ENCODE data around the gene HOXB4. TPM values are rescaled to one million over a fixed set of nuclear protein-coding genes. Genes with fewer than 3 reads are reported as not detected.

The HOXB4 gene
- total and polyA plus RNA-seq, 2 of the 4 experiments (the other 2 are of a cell fraction), result 2.0 to 8.5 TPM

DNA sequence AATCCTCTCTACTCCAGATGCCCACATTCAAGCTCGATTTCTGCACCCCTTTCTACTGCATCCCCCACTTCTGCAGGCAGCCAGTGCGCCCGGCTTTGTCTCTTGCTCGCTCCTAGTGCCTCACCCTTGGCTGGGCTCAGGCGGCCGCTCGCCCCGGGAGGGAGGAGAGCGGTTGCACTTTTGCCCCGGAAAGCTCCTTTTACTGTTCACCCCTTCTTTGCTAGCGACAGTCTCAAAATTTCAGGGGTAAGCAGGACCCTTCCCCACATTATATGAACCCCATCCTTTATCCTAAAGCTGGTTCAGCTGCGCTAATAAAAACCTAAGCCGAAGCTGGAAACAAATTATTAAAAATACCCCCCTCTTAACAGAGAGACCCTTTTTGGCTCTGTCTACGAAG, 14.4 kb upstream of the HOXB4 start:
- CTCF ChIA-PET, result interaction anchor here (0.6 to 1.8 kb wide), 8 partner anchors 10 to 257 kb away, joined by 3 to 6 read pairs (median 4); no protein-coding TSS in a partner anchor
- Histone ChIP-seq H2AK9ac (replicated peaks; ENCODE audit: low read depth, low read length, poor library complexity) (peak overlapping the region; percentile 29), H2BK5ac (ENCODE audit: low read depth, low read length, poor library complexity, severe bottlenecking) (peak overlapping the region; percentile 99), H3K14ac (replicated peaks; ENCODE audit: low read depth, low read length) (peak overlapping the region; percentile 98), H3K27me3 (ENCODE audit: control insufficient read depth, insufficient read depth, low read length) (no peaks in the 10 kb centered on the region), H3K9me1 (ENCODE audit: insufficient read depth, low read length) (no peaks in the 10 kb centered on the region), H3K4me1 (ENCODE audit: control insufficient read depth, insufficient read depth, low read length) (peaks cover 9% of the 10 kb centered on the region), H3K23ac (ENCODE audit: low read depth, low read length) (peak overlapping the region; percentile 99), H3K4ac (ENCODE audit: low read depth, low read length) (peak overlapping the region; percentile 95), H2AK5ac (ENCODE audit: low read depth, low read length) (peak overlapping the region; percentile 82), H3K18ac (ENCODE audit: low read depth, low read length) (peak overlapping the region; percentile 73), H4K5ac (ENCODE audit: low read depth, low read length) (peak overlapping the region; percentile 50; the same call in 1 of the 2 replicates), H4K91ac (ENCODE audit: insufficient read depth, low read depth, low read length) (peak overlapping the region; percentile 99), H2BK20ac (ENCODE audit: low read depth, low read length) (0 out of 2 replicates have a peak overlapping the region, but pooled peaks have one; percentile 52), H4K20me1 (ENCODE audit: insufficient read depth, low read length) (peaks cover 7% of the 10 kb centered on the region; the same call in 1 of the 2 replicates), H3K79me1 (ENCODE audit: low read depth in 1 of 2, low read length in 2 of 2) (no peaks in the 10 kb centered on the region), H3K36me3 (ENCODE audit: control insufficient read depth, insufficient read depth, low read length) (peaks cover 18% of the 10 kb centered on the region; the same call in 1 of the 2 replicates), H3K4me2 (ENCODE audit: low read depth, low read length) (peak overlapping the region; percentile 81), H3K4me3 (ENCODE audit: insufficient read depth, low read depth, low read length) (peak overlapping the region; percentile 91), H3K56ac (ENCODE audit: extremely low read depth, insufficient read depth, low read length) (peak overlapping the region; percentile 100), H3K9me3 (ENCODE audit: control insufficient read depth, insufficient read depth, low read length) (no peaks in the 10 kb centered on the region), H3K9ac (ENCODE audit: low read depth, low read length) (peak overlapping the region; percentile 100), H4K8ac (ENCODE audit: low read depth in 2 of 2, low read length in 2 of 2) (peak overlapping the region; percentile 78 to 99), H3K27ac (ENCODE audit: insufficient read depth, low read length) (peak overlapping the region; percentile 99), H2AFZ (replicated peaks; ENCODE audit: low read length, poor library complexity) (no peak overlapping the region), H2BK15ac (ENCODE audit: low read depth, low read length) (peak overlapping the region; percentile 77; the same call in 2 of the 3 replicates), H2BK120ac (ENCODE audit: low read depth, low read length) (peak overlapping the region; percentile 93)
- intact Hi-C loops (cut with micrococcal nuclease), result loop anchor here (2.0 kb wide), 1 partner anchor 22 kb away; no protein-coding TSS in a partner anchor
- DNase-seq (peak; percentile 10), ATAC-seq (ENCODE audit: low read depth) (no peak)
- dilution Hi-C loops (cut with HindIII; ENCODE audit: low sequenced_read_pairs, unreplicated experiment), result no loop called here
- in situ Hi-C loops (cut with MboI; ENCODE audit: low sequenced_read_pairs), result loop anchor here (10.0 kb wide), 1 partner anchor 568 kb away; no protein-coding TSS in a partner anchor
- WGBS, 2 experiments (ENCODE audit: extremely low coverage in 2 of 2, insufficient read length in 1 of 2), result 0% methylated on average over 2 of the region's 14 CpGs; no CpG with 5 or more reads in 1 of the 2 experiments
- no TSS peak for BruUV-seq (replicated peaks)
- no peak for TF ChIP-seq SMC3 (IDR thresholded peaks at IDR 0.05; ENCODE audit: low read depth, low read length)
- POLR2A ChIA-PET (ENCODE audit: unreplicated experiment), result interaction anchor here (0.6 to 3.1 kb wide), 9 partner anchors 10 to 257 kb away, joined by 3 to 14 read pairs (median 4); no protein-coding TSS in a partner anchor
